ENCODE data around the gene ARHGEF38. TPM values are rescaled to one million over a fixed set of nuclear protein-coding genes. Genes with fewer than 3 reads are reported as not detected.
"Not testable (repeated sequence)": the region's sequence is repeated elsewhere in the genome, so short reads cannot be mapped to it uniquely, and the experiment has no call there.

The ARHGEF38 gene
- total RNA-seq, 1 donor, result not detected

DNA sequence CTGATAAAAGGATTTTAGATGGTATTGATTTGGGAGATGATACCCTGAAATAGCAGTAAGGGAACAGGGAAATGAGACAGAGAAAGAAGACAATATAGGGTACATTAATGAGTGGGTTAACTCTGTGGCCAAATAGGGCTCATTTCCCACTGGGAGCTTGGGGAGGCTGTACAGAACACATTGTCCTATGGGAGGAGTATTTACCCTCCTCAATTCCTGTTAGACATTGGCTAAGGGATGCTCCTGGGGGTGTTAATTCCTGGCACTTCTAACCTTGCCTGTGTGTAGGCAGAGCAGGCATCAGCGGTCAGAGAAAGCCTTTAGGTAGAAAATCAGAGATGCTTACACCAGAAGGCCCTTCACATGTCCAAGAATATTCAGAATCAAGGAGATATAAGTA is 49.0 kb downstream of the ARHGEF38 start:
- H3K79me2 ChIP-seq (ENCODE audit: insufficient read depth, low read length), result no peaks in the 10 kb centered on the region
- TF ChIP-seq, protein P1, sequence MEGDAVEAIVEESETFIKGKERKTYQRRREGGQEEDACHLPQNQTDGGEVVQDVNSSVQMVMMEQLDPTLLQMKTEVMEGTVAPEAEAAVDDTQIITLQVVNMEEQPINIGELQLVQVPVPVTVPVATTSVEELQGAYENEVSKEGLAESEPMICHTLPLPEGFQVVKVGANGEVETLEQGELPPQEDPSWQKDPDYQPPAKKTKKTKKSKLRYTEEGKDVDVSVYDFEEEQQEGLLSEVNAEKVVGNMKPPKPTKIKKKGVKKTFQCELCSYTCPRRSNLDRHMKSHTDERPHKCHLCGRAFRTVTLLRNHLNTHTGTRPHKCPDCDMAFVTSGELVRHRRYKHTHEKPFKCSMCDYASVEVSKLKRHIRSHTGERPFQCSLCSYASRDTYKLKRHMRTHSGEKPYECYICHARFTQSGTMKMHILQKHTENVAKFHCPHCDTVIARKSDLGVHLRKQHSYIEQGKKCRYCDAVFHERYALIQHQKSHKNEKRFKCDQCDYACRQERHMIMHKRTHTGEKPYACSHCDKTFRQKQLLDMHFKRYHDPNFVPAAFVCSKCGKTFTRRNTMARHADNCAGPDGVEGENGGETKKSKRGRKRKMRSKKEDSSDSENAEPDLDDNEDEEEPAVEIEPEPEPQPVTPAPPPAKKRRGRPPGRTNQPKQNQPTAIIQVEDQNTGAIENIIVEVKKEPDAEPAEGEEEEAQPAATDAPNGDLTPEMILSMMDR (IDR thresholded peaks at IDR 0.05; ENCODE audit: extremely low read depth, low read depth, low read length), result no peak

GRCh38 chr4:105603158-105603557 is 50.7 kb downstream of the ARHGEF38 start:
- Histone ChIP-seq H3K27me3 (ENCODE audit: insufficient read depth, low read length) (no peaks in the 10 kb centered on the region), H4K20me1 (ENCODE audit: insufficient read depth, low read length) (no peaks in the 10 kb centered on the region), H3K4me1 (ENCODE audit: insufficient read depth, low read length) (no peaks in the 10 kb centered on the region), H3K79me2 (ENCODE audit: insufficient read depth, low read length) (no peaks in the 10 kb centered on the region), H3K9me3 (ENCODE audit: low read depth, low read length) (no peaks in the 10 kb centered on the region), H3K4me3 (ENCODE audit: insufficient read depth, low read length) (no peak overlapping the region), H3K4me2 (ENCODE audit: insufficient read depth, low read length) (no peak overlapping the region), H3K36me3 (ENCODE audit: insufficient read depth, low read length) (no peaks in the 10 kb centered on the region), H2AFZ (ENCODE audit: low read length) (no peak overlapping the region), H3K27ac (ENCODE audit: low read depth, low read length) (no peak overlapping the region)
- TF ChIP-seq, protein P1 (IDR thresholded peaks at IDR 0.05; ENCODE audit: extremely low read depth, low read depth, low read length), result no peak
- DNase-seq (ENCODE audit: insufficient read length, low spot score, missing footprints), result no peak

More for the DNA sequence above, 49.0 kb downstream of the ARHGEF38 start:
- Histone ChIP-seq H3K27ac (ENCODE audit: low read depth, low read length) (no peak overlapping the region), H3K4me2 (ENCODE audit: insufficient read depth, low read length) (no peak overlapping the region), H3K4me1 (ENCODE audit: insufficient read depth, low read length) (no peaks in the 10 kb centered on the region), H3K27me3 (ENCODE audit: insufficient read depth, low read length) (no peaks in the 10 kb centered on the region), H3K9me3 (ENCODE audit: low read depth, low read length) (no peaks in the 10 kb centered on the region), H4K20me1 (ENCODE audit: insufficient read depth, low read length) (no peaks in the 10 kb centered on the region), H2AFZ (ENCODE audit: low read length) (no peak overlapping the region), H3K4me3 (ENCODE audit: insufficient read depth, low read length) (no peak overlapping the region), H3K36me3 (ENCODE audit: insufficient read depth, low read length) (no peaks in the 10 kb centered on the region)
- no peak for DNase-seq (ENCODE audit: insufficient read length, low spot score, missing footprints)

DNA sequence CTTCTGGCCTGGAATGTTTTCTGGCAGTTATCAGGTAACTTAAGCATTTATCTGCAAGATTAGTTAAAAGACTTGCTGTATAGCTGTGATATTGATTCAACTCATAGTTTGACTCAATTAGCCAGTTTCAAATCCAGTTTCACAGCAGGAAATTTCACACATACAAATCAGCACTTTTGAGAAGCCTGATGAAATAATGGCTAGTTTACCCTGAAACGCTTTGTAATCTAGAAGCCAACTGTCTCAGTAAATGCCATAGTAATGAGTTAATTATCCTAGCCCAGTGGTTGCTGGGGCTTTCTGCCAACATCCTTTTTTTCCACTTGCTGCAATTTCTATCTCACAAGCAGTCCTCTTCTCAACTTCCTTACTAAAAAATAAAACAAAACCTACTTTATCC is 53.1 kb downstream of the ARHGEF38 start:
- Histone ChIP-seq H2AFZ (ENCODE audit: low read length) (no peak overlapping the region), H3K36me3 (ENCODE audit: insufficient read depth, low read length) (no peaks in the 10 kb centered on the region), H3K4me3 (ENCODE audit: insufficient read depth, low read length) (no peak overlapping the region), H3K27ac (ENCODE audit: low read depth, low read length) (no peak overlapping the region), H3K27me3 (ENCODE audit: insufficient read depth, low read length) (no peaks in the 10 kb centered on the region), H3K9me3 (ENCODE audit: low read depth, low read length) (no peaks in the 10 kb centered on the region), H4K20me1 (ENCODE audit: insufficient read depth, low read length) (no peaks in the 10 kb centered on the region), H3K79me2 (ENCODE audit: insufficient read depth, low read length) (no peaks in the 10 kb centered on the region), H3K4me2 (ENCODE audit: insufficient read depth, low read length) (no peak overlapping the region), H3K4me1 (ENCODE audit: insufficient read depth, low read length) (no peaks in the 10 kb centered on the region)
- DNase-seq (ENCODE audit: insufficient read length, low spot score, missing footprints), result peak; percentile 1
- TF ChIP-seq, protein P1 (IDR thresholded peaks at IDR 0.05; ENCODE audit: extremely low read depth, low read depth, low read length), result no peak

DNA sequence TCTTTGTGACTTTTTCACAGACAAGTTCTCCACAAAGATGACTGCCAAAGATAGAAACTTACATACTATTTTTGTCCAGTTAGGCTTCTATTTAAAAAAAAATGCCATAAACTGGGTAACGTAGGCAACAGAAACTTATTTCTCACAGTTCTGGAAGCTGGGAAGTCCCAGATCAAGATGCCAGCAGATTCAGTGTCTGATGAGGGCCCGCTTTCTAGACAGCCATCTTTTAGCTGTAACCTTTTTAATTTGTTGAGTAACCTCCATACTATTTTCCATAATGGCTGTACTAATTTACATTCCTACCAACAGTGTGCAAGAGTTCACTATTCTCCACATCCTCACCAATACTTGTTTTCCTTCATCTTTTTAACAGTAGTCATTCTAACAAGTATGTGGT is 55.5 kb downstream of the ARHGEF38 start:
- Histone ChIP-seq H3K4me3 (ENCODE audit: insufficient read depth, low read length) (no peak overlapping the region), H3K4me1 (ENCODE audit: insufficient read depth, low read length) (no peaks in the 10 kb centered on the region), H2AFZ (ENCODE audit: low read length) (no peak overlapping the region), H3K27ac (ENCODE audit: low read depth, low read length) (no peak overlapping the region), H3K36me3 (ENCODE audit: insufficient read depth, low read length) (no peaks in the 10 kb centered on the region), H3K4me2 (ENCODE audit: insufficient read depth, low read length) (no peak overlapping the region), H3K79me2 (ENCODE audit: insufficient read depth, low read length) (no peaks in the 10 kb centered on the region), H3K27me3 (ENCODE audit: insufficient read depth, low read length) (no peaks in the 10 kb centered on the region), H3K9me3 (ENCODE audit: low read depth, low read length) (no peaks in the 10 kb centered on the region), H4K20me1 (ENCODE audit: insufficient read depth, low read length) (no peaks in the 10 kb centered on the region)
- no peak for DNase-seq (ENCODE audit: insufficient read length, low spot score, missing footprints)
- TF ChIP-seq, protein P1 (IDR thresholded peaks at IDR 0.05; ENCODE audit: extremely low read depth, low read depth, low read length), result no peak

- not testable (repeated sequence) for H3K36me3 ChIP-seq (ENCODE audit: insufficient read depth, low read length); H3K4me2 ChIP-seq (ENCODE audit: insufficient read depth, low read length); H3K4me1 ChIP-seq (ENCODE audit: insufficient read depth, low read length); DNase-seq (ENCODE audit: insufficient read length, low spot score, missing footprints); H3K79me2 ChIP-seq (ENCODE audit: insufficient read depth, low read length); H3K27ac ChIP-seq (ENCODE audit: low read depth, low read length); H3K4me3 ChIP-seq (ENCODE audit: insufficient read depth, low read length); H3K9me3 ChIP-seq (ENCODE audit: low read depth, low read length); H3K27me3 ChIP-seq (ENCODE audit: insufficient read depth, low read length); H2AFZ ChIP-seq (ENCODE audit: low read length); H4K20me1 ChIP-seq (ENCODE audit: insufficient read depth, low read length)
Measured at GRCh38 chr4:105609819-105610218, 57.4 kb downstream of the ARHGEF38 start.
